Measurements from ENCODE around the gene SFSWAP.

DNA sequence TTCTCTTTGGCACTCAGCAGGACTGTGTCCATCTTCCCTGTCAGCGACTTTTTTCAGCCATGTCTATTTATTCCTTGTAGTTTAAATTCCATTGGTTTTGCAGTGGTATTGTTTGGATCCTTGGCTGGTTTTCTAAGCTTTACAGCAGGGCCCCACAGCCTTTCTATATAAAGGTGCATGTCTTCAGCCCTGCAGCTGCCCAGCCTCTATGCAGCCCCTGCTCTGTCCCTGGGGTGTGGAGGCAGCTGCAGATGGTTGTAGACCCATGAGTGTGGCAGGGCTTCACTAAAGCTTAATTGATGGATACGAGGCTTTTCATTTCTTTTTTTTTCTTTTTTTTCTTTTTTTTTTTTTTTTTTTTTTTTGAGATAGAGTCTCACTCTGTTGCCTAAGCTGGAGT, 29.7 kb downstream of the SFSWAP start:
- TF ChIP-seq POLR2A (IDR thresholded peaks at IDR 0.05; ENCODE audit: low read length) (no peak), CEBPB (IDR thresholded peaks at IDR 0.05) (no peak), FOXS1 (CRISPR knock-in tag; IDR thresholded peaks at IDR 0.05) (no peak)
- TF ChIP-seq, protein P1, sequence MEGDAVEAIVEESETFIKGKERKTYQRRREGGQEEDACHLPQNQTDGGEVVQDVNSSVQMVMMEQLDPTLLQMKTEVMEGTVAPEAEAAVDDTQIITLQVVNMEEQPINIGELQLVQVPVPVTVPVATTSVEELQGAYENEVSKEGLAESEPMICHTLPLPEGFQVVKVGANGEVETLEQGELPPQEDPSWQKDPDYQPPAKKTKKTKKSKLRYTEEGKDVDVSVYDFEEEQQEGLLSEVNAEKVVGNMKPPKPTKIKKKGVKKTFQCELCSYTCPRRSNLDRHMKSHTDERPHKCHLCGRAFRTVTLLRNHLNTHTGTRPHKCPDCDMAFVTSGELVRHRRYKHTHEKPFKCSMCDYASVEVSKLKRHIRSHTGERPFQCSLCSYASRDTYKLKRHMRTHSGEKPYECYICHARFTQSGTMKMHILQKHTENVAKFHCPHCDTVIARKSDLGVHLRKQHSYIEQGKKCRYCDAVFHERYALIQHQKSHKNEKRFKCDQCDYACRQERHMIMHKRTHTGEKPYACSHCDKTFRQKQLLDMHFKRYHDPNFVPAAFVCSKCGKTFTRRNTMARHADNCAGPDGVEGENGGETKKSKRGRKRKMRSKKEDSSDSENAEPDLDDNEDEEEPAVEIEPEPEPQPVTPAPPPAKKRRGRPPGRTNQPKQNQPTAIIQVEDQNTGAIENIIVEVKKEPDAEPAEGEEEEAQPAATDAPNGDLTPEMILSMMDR (IDR thresholded peaks at IDR 0.05), result no peak

All from A549 (cell line).